ENCODE results near the gene RBM4B. TPM values are rescaled to one million over a fixed set of nuclear protein-coding genes. Genes with fewer than 3 reads are reported as not detected.

The RBM4B gene
- total and polyA plus RNA-seq, 4 donors: 7.1 to 13.8 (median 10.6) TPM

DNA sequence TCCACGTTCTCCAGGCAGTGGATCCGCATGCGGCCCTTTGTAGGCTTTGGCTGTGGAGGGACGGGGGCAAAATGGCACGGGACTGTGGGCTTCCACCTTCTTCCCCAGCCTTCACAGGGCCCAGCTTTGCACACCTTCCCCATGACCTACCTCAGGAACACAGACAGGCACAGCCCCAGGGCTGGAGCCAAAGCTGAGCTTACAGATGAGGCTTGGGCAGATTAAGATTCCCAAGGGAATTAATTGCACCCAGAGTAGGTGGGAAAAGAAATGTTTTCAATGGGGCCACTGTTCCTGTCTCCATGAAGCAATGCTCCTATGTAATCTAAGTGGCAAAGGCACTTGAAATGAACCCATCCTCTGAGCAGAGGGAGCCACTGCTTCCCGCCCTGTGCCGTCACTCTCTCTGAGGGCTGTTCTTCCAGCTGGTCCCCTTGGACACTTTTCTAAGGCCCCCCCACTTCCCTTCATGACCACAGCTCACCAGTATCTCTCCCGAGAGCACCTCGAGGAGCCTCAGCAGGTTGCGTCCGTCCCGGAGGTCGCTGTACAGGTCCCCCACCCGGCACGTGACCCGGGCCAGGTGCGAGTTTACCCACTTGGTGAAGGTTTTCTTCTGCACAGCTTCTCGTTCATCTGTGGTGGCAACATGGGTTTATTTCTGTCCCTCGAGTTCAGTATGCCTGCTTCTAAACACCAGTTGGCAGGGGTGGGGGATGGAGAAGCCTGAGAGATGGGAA is 37.8 kb upstream of the RBM4B start:
- Histone ChIP-seq H3K9me3 (ENCODE audit: control insufficient read depth in 4 of 4, low read length in 3 of 4) (no peaks in the 10 kb centered on the region), H3K4me3 (ENCODE audit: low read depth in 1 of 3, low read length in 3 of 3) (no peak overlapping the region), H3K9ac (ENCODE audit: low read depth in 1 of 2, low read length in 2 of 2) (no peak overlapping the region), H3K4me1 (ENCODE audit: control insufficient read depth in 4 of 4, insufficient read depth in 4 of 4, low read length in 3 of 4) (peaks cover 3 to 32% (median 29%) of the 10 kb centered on the region in 4 donors), H3K27me3 (ENCODE audit: control insufficient read depth in 4 of 4, insufficient read depth in 4 of 4, low read length in 3 of 4) (no peaks in the 10 kb centered on the region), H3K27ac (ENCODE audit: low read depth in 1 of 2, low read length in 2 of 2) (no peak overlapping the region), H3K36me3 (ENCODE audit: control insufficient read depth in 4 of 4, insufficient read depth in 3 of 4, low read depth in 1 of 4, low read length in 3 of 4) (peaks cover 3 to 33% (median 26%) of the 10 kb centered on the region in 4 donors)
- TF ChIP-seq RAD21 (IDR thresholded peaks at IDR 0.05): no peak
- no peak for TF ChIP-seq YY1 (IDR thresholded peaks at IDR 0.05)
- no peak for TF ChIP-seq HNF4A (conservative IDR thresholded peaks at IDR 0.05)
- TF ChIP-seq FOXA2 (IDR thresholded peaks at IDR 0.05): no peak
- TF ChIP-seq TAF1 (conservative IDR thresholded peaks at IDR 0.05): no peak
- no peak for TF ChIP-seq ATF3 (IDR thresholded peaks at IDR 0.05)
- TF ChIP-seq CTCF (IDR thresholded peaks at IDR 0.05; ENCODE audit: low read depth, low read length, missing input control): no peak
- TF ChIP-seq GABPA (IDR thresholded peaks at IDR 0.05 in 1 of 2, conservative IDR thresholded peaks at IDR 0.05 in 1 of 2): no peak
- TF ChIP-seq NR2F2 (IDR thresholded peaks at IDR 0.05): no peak
- TF ChIP-seq HNF4G (IDR thresholded peaks at IDR 0.05): no peak
- no peak for TF ChIP-seq ZBTB33 (IDR thresholded peaks at IDR 0.05)
- no peak for TF ChIP-seq RXRA (IDR thresholded peaks at IDR 0.05)
- TF ChIP-seq, protein P1, sequence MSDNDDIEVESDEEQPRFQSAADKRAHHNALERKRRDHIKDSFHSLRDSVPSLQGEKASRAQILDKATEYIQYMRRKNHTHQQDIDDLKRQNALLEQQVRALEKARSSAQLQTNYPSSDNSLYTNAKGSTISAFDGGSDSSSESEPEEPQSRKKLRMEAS (IDR thresholded peaks at IDR 0.05): no peak
- TF ChIP-seq EGR1 (IDR thresholded peaks at IDR 0.05; ENCODE audit: low read depth in 2 of 2): no peak
- no peak for TF ChIP-seq FOXA1 (IDR thresholded peaks at IDR 0.05)
- 93% methylated on average over 19 of the region's 19 CpGs for WGBS
- no peak for DNase-seq (ENCODE audit: low spot score)

DNA sequence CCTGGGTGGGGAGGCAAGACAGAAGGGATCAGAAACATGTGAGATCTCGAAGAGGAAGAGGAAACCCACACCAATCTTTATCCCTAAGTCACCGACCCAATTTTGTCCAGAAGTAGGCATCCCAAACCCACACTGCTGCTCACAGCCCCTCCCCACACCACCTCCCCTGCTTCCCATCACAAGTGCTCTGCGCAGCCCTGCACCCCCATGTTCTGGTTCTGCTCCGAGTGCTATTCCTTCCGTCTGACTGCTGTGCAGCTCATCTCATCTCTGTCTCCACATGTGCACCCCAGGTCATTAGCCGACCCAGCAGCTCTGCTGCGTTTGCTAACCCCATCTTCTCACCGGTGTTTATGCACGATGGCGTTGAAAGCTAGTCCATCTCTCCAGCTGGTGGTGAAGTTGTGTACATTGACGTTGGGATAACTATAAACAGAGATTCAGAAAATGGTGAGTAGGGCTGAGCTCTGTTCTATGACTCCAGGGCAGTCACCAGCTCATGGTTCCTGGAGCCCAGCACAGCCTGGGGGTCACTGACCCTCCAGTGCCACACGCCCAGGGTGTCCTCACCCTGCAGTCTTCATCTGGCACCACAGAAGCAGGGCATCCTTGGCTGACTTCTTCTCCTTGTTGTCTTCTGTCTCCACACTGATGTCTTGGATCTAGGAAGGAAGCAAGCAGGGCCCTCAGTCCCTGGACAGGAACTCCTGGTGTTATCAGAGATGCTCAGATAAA is 36.2 kb upstream of the RBM4B start:
- Histone ChIP-seq H3K4me1 (ENCODE audit: control insufficient read depth in 4 of 4, insufficient read depth in 4 of 4, low read length in 3 of 4) (peaks cover 3 to 25% (median 20%) of the 10 kb centered on the region in 4 donors), H3K4me3 (ENCODE audit: low read depth in 1 of 3, low read length in 3 of 3) (no peak overlapping the region), H3K9ac (ENCODE audit: low read depth in 1 of 2, low read length in 2 of 2) (no peak overlapping the region), H3K9me3 (ENCODE audit: control insufficient read depth in 4 of 4, low read length in 3 of 4) (no peaks in the 10 kb centered on the region), H3K27me3 (ENCODE audit: control insufficient read depth in 4 of 4, insufficient read depth in 4 of 4, low read length in 3 of 4) (no peaks in the 10 kb centered on the region), H3K36me3 (ENCODE audit: control insufficient read depth in 4 of 4, insufficient read depth in 3 of 4, low read depth in 1 of 4, low read length in 3 of 4) (peaks cover 3 to 33% (median 28%) of the 10 kb centered on the region in 4 donors), H3K27ac (ENCODE audit: low read depth in 1 of 2, low read length in 2 of 2) (no peak overlapping the region)
- TF ChIP-seq NR2F2 (IDR thresholded peaks at IDR 0.05): no peak
- TF ChIP-seq, protein P1 (IDR thresholded peaks at IDR 0.05): no peak
- no peak for TF ChIP-seq ATF3 (IDR thresholded peaks at IDR 0.05)
- no peak for TF ChIP-seq FOXA1 (IDR thresholded peaks at IDR 0.05)
- TF ChIP-seq JUND (IDR thresholded peaks at IDR 0.05): no peak
- no peak for TF ChIP-seq FOXA2 (IDR thresholded peaks at IDR 0.05)
- TF ChIP-seq RAD21 (IDR thresholded peaks at IDR 0.05): no peak
- TF ChIP-seq ZBTB33 (IDR thresholded peaks at IDR 0.05): no peak
- WGBS: 74% methylated on average over 12 of the region's 12 CpGs
- no peak for DNase-seq (ENCODE audit: low spot score)

All from liver (tissue), 9 donors.